GM12878 (cell line): ENCODE data around the gene FTMT.

Experiments used
- TAF1 ChIP-seq: IDR thresholded peaks from 2 replicates; pipeline ENCODE4 v1.6.1; 2011; ENCODE audit warnings: mild to moderate bottlenecking, low read depth, low read length, borderline replicate concordance
- TF ChIP-seq, protein P1 (sequence below): fragments of 450-650 bp; IDR thresholded peaks from 2 replicates; pipeline ENCODE4 v1.6.1; 2016; ENCODE audit warnings: mild to moderate bottlenecking, moderate library complexity, borderline replicate concordance

- TF ChIP-seq TAF1: no peak
- TF ChIP-seq, protein P1, sequence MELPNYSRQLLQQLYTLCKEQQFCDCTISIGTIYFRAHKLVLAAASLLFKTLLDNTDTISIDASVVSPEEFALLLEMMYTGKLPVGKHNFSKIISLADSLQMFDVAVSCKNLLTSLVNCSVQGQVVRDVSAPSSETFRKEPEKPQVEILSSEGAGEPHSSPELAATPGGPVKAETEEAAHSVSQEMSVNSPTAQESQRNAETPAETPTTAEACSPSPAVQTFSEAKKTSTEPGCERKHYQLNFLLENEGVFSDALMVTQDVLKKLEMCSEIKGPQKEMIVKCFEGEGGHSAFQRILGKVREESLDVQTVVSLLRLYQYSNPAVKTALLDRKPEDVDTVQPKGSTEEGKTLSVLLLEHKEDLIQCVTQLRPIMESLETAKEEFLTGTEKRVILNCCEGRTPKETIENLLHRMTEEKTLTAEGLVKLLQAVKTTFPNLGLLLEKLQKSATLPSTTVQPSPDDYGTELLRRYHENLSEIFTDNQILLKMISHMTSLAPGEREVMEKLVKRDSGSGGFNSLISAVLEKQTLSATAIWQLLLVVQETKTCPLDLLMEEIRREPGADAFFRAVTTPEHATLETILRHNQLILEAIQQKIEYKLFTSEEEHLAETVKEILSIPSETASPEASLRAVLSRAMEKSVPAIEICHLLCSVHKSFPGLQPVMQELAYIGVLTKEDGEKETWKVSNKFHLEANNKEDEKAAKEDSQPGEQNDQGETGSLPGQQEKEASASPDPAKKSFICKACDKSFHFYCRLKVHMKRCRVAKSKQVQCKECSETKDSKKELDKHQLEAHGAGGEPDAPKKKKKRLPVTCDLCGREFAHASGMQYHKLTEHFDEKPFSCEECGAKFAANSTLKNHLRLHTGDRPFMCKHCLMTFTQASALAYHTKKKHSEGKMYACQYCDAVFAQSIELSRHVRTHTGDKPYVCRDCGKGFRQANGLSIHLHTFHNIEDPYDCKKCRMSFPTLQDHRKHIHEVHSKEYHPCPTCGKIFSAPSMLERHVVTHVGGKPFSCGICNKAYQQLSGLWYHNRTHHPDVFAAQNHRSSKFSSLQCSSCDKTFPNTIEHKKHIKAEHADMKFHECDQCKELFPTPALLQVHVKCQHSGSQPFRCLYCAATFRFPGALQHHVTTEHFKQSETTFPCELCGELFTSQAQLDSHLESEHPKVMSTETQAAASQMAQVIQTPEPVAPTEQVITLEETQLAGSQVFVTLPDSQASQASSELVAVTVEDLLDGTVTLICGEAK: no peak
Measured at GRCh38 chr5:121833617-121834016, 18.1 kb upstream of the FTMT start.
